K562 (cell line): ENCODE data around the gene SLC7A4. TPM values are rescaled to one million over a fixed set of nuclear protein-coding genes. Genes with fewer than 3 reads are reported as not detected.

Experiments used
- ATAC-seq: fragments of 200-7000 bp; cut with Tn5 transposase; 3 replicates; pipeline ENCODE4 v1.9.1; 2020; ENCODE audit warnings: moderate library complexity
- BruUV-seq: library from RNA; stranded (reverse); fragments of 400-500 nt; replicated peaks from 2 replicates; lab custom pipeline; 2021; lab: Mats Ljungman, UMichigan
- CTCF ChIA-PET: fragments of 300-600 bp; formaldehyde crosslinking; extraction: SDS; loops from one replicate; lab custom pipeline; 2021; ENCODE audit warnings: low intra/inter-chr PET ratio; lab: Yijun Ruan, JAX
- POLR2A ChIA-PET: fragments of 300-600, 350-650 bp; sonication (Branson Sonifier 250); formaldehyde crosslinking; extraction: SDS; loops from one replicate; lab custom pipeline; 2021; ENCODE audit warnings: antibody characterized with exemption, inconsistent platforms; lab: Yijun Ruan, JAX
- DNase-seq, 4 experiments: peaks; one replicate each; pipeline versions ENCODE4 v3.0.0 to v3.0.0-alpha.2; 2011 to 2018; ENCODE audit warnings: low spot score in 3 of 4, mixed read lengths in 3 of 4; ENCODE audit errors: extremely low read depth in 1 of 4
- FAIRE-seq: peaks from 2 replicates; lab custom pipeline; 2011; peaks lifted over from hg19 to GRCh38; lab: Jason Lieb, UNC
- H2AFZ ChIP-seq: 2 replicates; pipeline ENCODE4 v1.6.0; 2011; ENCODE audit warnings: low read depth, low read length, control low read depth, inconsistent platforms
- H3K27ac ChIP-seq: fragments of 200-600 bp; 3 replicates; pipeline ENCODE4 v1.8.0; 2011; ENCODE audit warnings: low read depth, mild to moderate bottlenecking, control low read depth, inconsistent platforms, low read length, moderate library complexity, mixed read lengths; ENCODE audit errors: extremely low read depth
- H3K27me3 ChIP-seq, 2 experiments: fragments of 300-600 bp in 1 of 2; 2 replicates in 1 of 2; 3 replicates in 1 of 2; pipeline versions ENCODE4 v1.6.0 to v1.8.0; 2011; ENCODE audit warnings: inconsistent platforms in 2 of 2, low read length in 2 of 2, mild to moderate bottlenecking in 1 of 2, mixed read lengths in 1 of 2, moderate library complexity in 1 of 2; ENCODE audit not compliant: control insufficient read depth in 2 of 2, insufficient read depth in 2 of 2
- H3K36me3 ChIP-seq: fragments of 300-600 bp; 3 replicates; pipeline ENCODE4 v1.8.0; 2011; ENCODE audit warnings: mild to moderate bottlenecking, low read length, inconsistent platforms; ENCODE audit not compliant: control insufficient read depth, insufficient read depth
- H3K4me1 ChIP-seq, 2 experiments: fragments of 200-600 bp in 1 of 2; replicated peaks in 1 of 2; 2 replicates in 1 of 2; 3 replicates in 1 of 2; pipeline versions ENCODE4 v1.5.1 to v1.8.0; 2011; ENCODE audit warnings: inconsistent platforms in 2 of 2, low read length in 2 of 2, mild to moderate bottlenecking in 1 of 2, mixed read lengths in 1 of 2, moderate library complexity in 1 of 2; ENCODE audit not compliant: control insufficient read depth in 2 of 2, insufficient read depth in 2 of 2
- H3K4me2 ChIP-seq: 2 replicates; pipeline ENCODE4 v1.6.1; 2011; ENCODE audit warnings: low read length, control low read depth, inconsistent platforms, mixed read lengths; ENCODE audit not compliant: insufficient read depth
- H3K4me3 ChIP-seq: fragments of 200-600 bp; sonication (generic), shearing (Covaris generic); 2 replicates; pipeline ENCODE4 v1.5.1; 2016; ENCODE audit warnings: control low read depth, inconsistent platforms
- H3K79me2 ChIP-seq: fragments of 200-600 bp; 3 replicates; pipeline ENCODE4 v1.8.0; 2011; ENCODE audit warnings: low read length, inconsistent platforms; ENCODE audit not compliant: control insufficient read depth, insufficient read depth
- H3K9ac ChIP-seq, 2 experiments: 2 replicates each; pipeline versions ENCODE4 v1.6.0 to v1.6.1; 2011; ENCODE audit warnings: low read depth in 2 of 2, low read length in 2 of 2, control low read depth in 1 of 2, inconsistent platforms in 1 of 2, mild to moderate bottlenecking in 1 of 2, mixed read lengths in 1 of 2; ENCODE audit not compliant: insufficient read depth in 1 of 2
- H3K9me1 ChIP-seq: one replicate; pipeline ENCODE4 v1.6.0; 2011; ENCODE audit warnings: inconsistent platforms, mild to moderate bottlenecking, low read length, moderate library complexity; ENCODE audit not compliant: control insufficient read depth, insufficient read depth
- H3K9me3 ChIP-seq: replicated peaks from 2 replicates; pipeline ENCODE4 v1.5.1; 2011; ENCODE audit warnings: low read depth, low read length, inconsistent platforms; ENCODE audit not compliant: control insufficient read depth, insufficient read depth
- H4K20me1 ChIP-seq: replicated peaks from 2 replicates; pipeline ENCODE4 v1.6.1; 2011; ENCODE audit warnings: low read length, inconsistent platforms, mixed read lengths; ENCODE audit not compliant: control insufficient read depth, insufficient read depth
- DMBX1 ChIP-seq: fragments of 250-450 bp; sonication (Bioruptor Pico); IDR thresholded peaks from 2 replicates; pipeline ENCODE4 v1.8.0; 2022; ENCODE audit warnings: inconsistent platforms, mild to moderate bottlenecking, moderate library complexity, borderline replicate concordance
- EGR1 ChIP-seq: fragments of 450-650 bp; conservative IDR thresholded peaks from 2 replicates; pipeline ENCODE4 v1.6.1; 2017; ENCODE audit warnings: mild to moderate bottlenecking
- ETV6 ChIP-seq, 3 experiments: fragments of 150-350 bp in 1 of 3; sonication (generic) in 1 of 3; formaldehyde crosslinking in 1 of 3; IDR thresholded peaks; 2 replicates each; pipeline versions ENCODE4 v1.6.1 to v1.8.0; 2014 to 2022; ENCODE audit warnings: borderline replicate concordance in 2 of 3, low read depth in 2 of 3, antibody characterized with exemption in 1 of 3, low read length in 1 of 3, mild to moderate bottlenecking in 1 of 3, missing genetic modification reagents in 1 of 3
- FOXJ2 ChIP-seq: fragments of 200-800 bp; sonication (Bioruptor generic); IDR thresholded peaks from 2 replicates; pipeline ENCODE4 v1.6.1; 2016; ENCODE audit warnings: missing genetic modification characterization, missing compliant biosample characterization
- MYC ChIP-seq, 2 experiments: fragments of 250-450 bp in 1 of 2; sonication (Bioruptor Pico) in 1 of 2; IDR thresholded peaks; 2 replicates each; pipeline versions ENCODE4 v1.5.1 to v1.6.1; 2012 to 2021; ENCODE audit warnings: low read depth in 2 of 2, borderline replicate concordance in 1 of 2, improper control_type of control experiment in 1 of 2, low read length in 1 of 2, mild to moderate bottlenecking in 1 of 2, moderate library complexity in 1 of 2
- NR4A1 ChIP-seq, 2 experiments: fragments of 250-450 bp in 1 of 2; fragments of 450-650 bp in 1 of 2; sonication (Bioruptor Pico) in 1 of 2; IDR thresholded peaks; 2 replicates each; pipeline versions ENCODE4 v1.4.0 to v1.6.1; 2016 to 2020; ENCODE audit warnings: mild to moderate bottlenecking in 2 of 2, missing compliant biosample characterization in 1 of 2, missing genetic modification characterization in 1 of 2, moderate library complexity in 1 of 2
- RFX7 ChIP-seq: fragments of 250-450 bp; sonication (Bioruptor Pico); IDR thresholded peaks from 2 replicates; pipeline ENCODE4 v1.5.1; 2021; ENCODE audit warnings: mild to moderate bottlenecking
- RREB1 ChIP-seq: fragments of 250-450 bp; sonication (Bioruptor Pico); IDR thresholded peaks from 2 replicates; pipeline ENCODE4 v1.4.0; 2020
- SMAD2 ChIP-seq: fragments of 150-350 bp; IDR thresholded peaks from 2 replicates; pipeline ENCODE4 v1.6.1; 2014; ENCODE audit warnings: low read depth, mild to moderate bottlenecking, low read length
- ZNF140 ChIP-seq: fragments of 250-450 bp; sonication (Bioruptor Pico); IDR thresholded peaks from 2 replicates; pipeline ENCODE4 v1.8.0; 2021; ENCODE audit warnings: moderate library complexity, mild to moderate bottlenecking, inconsistent platforms
- ZNF41 ChIP-seq: fragments of 250-450 bp; sonication (Bioruptor Pico); conservative IDR thresholded peaks from 2 replicates; pipeline ENCODE4 v1.4.0; 2020; ENCODE audit warnings: mild to moderate bottlenecking
- ZNF77 ChIP-seq: fragments of 250-450 bp; sonication (Bioruptor Pico); IDR thresholded peaks from 2 replicates; pipeline ENCODE4 v1.5.0; 2020
- WGBS: fragments of 100-300 bp; shearing (Covaris generic); methylation state at CpG from one replicate; pipeline ENCODE4 v1.1.6; 2016; ENCODE audit warnings: low coverage, mixed read lengths; ENCODE audit not compliant: insufficient coverage; ENCODE audit errors: missing lambda C conversion rate; 5-methylcytosine and 5-hydroxymethylcytosine counted together
- in situ Hi-C: fragments of 300-500 bp; cut with MboI; formaldehyde crosslinking; loops from 4 replicates; pipeline ENCODE4 v1.15.0; 2018; ENCODE audit warnings: inconsistent platforms, mixed read lengths
- intact Hi-C: fragments of 100-400 bp; cut with micrococcal nuclease; formaldehyde crosslinking; loops from 2 replicates; pipeline ENCODE4 v1.14.2; 2022
- polyA plus RNA-seq, 8 experiments: library from polyadenylated mRNA; depleted of rRNA in 4 of 8; stranded (reverse) in 5 of 8; unstranded in 3 of 8; fragments of >200 nt; fragmentation: Nextera tagmentation in 2 of 8; fragmentation: Illumina TruSeq in 1 of 8; extraction: Ambion mirVana in 2 of 8; extraction: Trizol in 1 of 8; gene quantifications; 2 replicates each; pipeline versions ENCODE4 v1.2.1 to v1.2.3, GENCODE V29; 2011 to 2014; ENCODE audit warnings: inconsistent platforms in 1 of 8, missing spikeins in 1 of 8
- total RNA-seq, 7 experiments: library from RNA; depleted of rRNA in 6 of 7; stranded (reverse); fragments of >200 nt in 6 of 7; fragmentation: Illumina TruSeq in 2 of 7; extraction: Trizol in 2 of 7; gene quantifications; 2 replicates each; pipeline versions ENCODE4 v1.2.1 to v1.2.3, GENCODE V29; 2011 to 2021; ENCODE audit warnings: low replicate concordance in 1 of 7
- TF ChIP-seq, protein P1 (sequence below): fragments of 450-650 bp; formaldehyde crosslinking; conservative IDR thresholded peaks from 2 replicates; pipeline ENCODE4 v1.4.0; 2022; ENCODE audit warnings: mild to moderate bottlenecking, missing genetic modification characterization

SLC7A4 gene
- total and polyA plus RNA-seq, 9 of the 15 experiments (the other 6 are each of a cell fraction or from before 2014, with no cell fraction given), result not detected

DNA sequence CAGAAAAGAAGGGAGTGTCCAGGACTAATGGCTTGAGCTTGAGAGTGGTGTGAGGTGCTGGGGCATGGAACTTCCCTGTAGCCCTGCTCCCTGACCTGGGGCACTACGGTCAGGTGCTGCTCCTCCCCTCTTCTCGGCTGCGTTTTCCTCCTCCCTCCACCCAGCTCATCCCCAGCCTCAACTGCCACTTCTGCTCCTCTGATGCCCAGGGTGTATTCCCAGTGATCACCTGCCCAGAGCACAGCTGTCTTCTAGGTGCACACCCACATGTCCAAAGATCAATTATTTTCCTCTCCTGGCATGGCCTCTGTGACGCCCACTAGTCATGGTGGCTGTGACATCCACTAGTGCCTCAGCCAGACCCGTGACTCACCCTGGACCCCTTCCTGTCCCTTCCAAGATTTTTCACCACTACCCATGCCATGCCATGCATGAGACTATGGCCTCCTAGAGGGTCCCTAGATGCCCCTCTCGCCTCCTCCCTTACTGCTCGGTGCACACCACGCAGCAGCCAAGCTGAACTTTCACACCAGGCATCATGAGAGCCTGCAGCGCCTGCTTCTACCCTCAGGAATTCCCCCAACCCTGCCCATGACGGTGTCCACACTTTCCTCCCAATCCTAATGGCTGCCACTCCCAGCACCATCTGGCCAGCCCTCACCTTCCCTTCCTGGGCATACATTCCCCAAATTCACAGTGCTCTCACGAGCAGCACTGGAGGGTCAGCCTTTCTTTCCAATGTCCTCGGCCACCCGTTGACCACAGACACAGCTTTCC, 15.5 kb downstream of the SLC7A4 start:
- no peak overlapping the region for H2AFZ ChIP-seq
- ATAC-seq (no peak), DNase-seq (no peak), FAIRE-seq (no peak)
- BruUV-seq, result no TSS peak
- H3K4me2 ChIP-seq, result no peak overlapping the region
- peaks cover 31 to 49% of the 10 kb centered on the region in 2 experiments for H3K4me1 ChIP-seq
- no peak overlapping the region for H3K4me3 ChIP-seq
- CTCF ChIA-PET, result no interaction called here
- H3K9me3 ChIP-seq, result no peaks in the 10 kb centered on the region
- POLR2A ChIA-PET, result interaction anchor here (0.5 to 13.9 kb wide), 10 partner anchors 13 to 639 kb away, joined by 3 to 333 read pairs (median 3); partner anchors contain the start of genes SLC7A4 and THAP7
- H3K27me3 ChIP-seq, result peaks cover 0 to 7% of the 10 kb centered on the region in 2 experiments; a peak in 2 of 5 replicates
- peaks cover 16% of the 10 kb centered on the region; the same call in 2 of the 3 replicates for H3K79me2 ChIP-seq
- in situ Hi-C loops, result no loop called here
- H3K9me1 ChIP-seq, result peaks cover 3% of the 10 kb centered on the region
- peak overlapping the region in 1 of 2 experiments; percentile 51; a peak in 2 of 4 replicates for H3K9ac ChIP-seq
- 64% methylated on average over 13 of the region's 13 CpGs for WGBS
- intact Hi-C loops, result no loop called here
- H3K27ac ChIP-seq, result no peak overlapping the region
- H4K20me1 ChIP-seq, result peaks cover 4% of the 10 kb centered on the region
- no peaks in the 10 kb centered on the region for H3K36me3 ChIP-seq
- TF ChIP-seq FOXJ2 (tag), result no peak
- TF ChIP-seq MYC (IDR thresholded peaks at IDR 0.05; ENCODE audit: low read depth, low read length), result no peak
- peak; percentile 67; the same call in 1 of the 2 replicates for TF ChIP-seq MYC (CRISPR knock-in tag; IDR thresholded peaks at IDR 0.05; ENCODE audit: borderline replicate concordance, low read depth)
- no peak for TF ChIP-seq EGR1
- TF ChIP-seq ZNF41 (CRISPR knock-in tag), result no peak
- TF ChIP-seq, protein P1, sequence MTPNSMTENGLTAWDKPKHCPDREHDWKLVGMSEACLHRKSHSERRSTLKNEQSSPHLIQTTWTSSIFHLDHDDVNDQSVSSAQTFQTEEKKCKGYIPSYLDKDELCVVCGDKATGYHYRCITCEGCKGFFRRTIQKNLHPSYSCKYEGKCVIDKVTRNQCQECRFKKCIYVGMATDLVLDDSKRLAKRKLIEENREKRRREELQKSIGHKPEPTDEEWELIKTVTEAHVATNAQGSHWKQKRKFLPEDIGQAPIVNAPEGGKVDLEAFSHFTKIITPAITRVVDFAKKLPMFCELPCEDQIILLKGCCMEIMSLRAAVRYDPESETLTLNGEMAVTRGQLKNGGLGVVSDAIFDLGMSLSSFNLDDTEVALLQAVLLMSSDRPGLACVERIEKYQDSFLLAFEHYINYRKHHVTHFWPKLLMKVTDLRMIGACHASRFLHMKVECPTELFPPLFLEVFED (CRISPR knock-in tag), result peak; percentile 65; the same call in 1 of the 2 replicates
- no peak for TF ChIP-seq ZNF140 (CRISPR knock-in tag)
- TF ChIP-seq ETV6 (IDR thresholded peaks at IDR 0.05; ENCODE audit: borderline replicate concordance in 1 of 2, low read depth in 2 of 2, low read length in 1 of 2), result no peak
- TF ChIP-seq ETV6 (CRISPR knock-in tag; IDR thresholded peaks at IDR 0.05; ENCODE audit: borderline replicate concordance), result no peak
- no peak for TF ChIP-seq RFX7 (CRISPR knock-in tag)
- TF ChIP-seq SMAD2, result no peak
- TF ChIP-seq RREB1 (CRISPR knock-in tag), result peak; percentile 65; the same call in 1 of the 2 replicates
- 0 out of 2 replicates have a peak, but pooled peaks have one; percentile 52 for TF ChIP-seq NR4A1 (CRISPR knock-in tag; IDR thresholded peaks at IDR 0.05)
- TF ChIP-seq NR4A1 (tag; IDR thresholded peaks at IDR 0.05), result no peak
- no peak for TF ChIP-seq DMBX1 (CRISPR knock-in tag)
- 0 out of 2 replicates have a peak, but pooled peaks have one; percentile 72 for TF ChIP-seq ZNF77 (CRISPR knock-in tag)
